GM19467 (cell line): ENCODE results near the gene TMOD3.

Experiments
- ATAC-seq: cut with Tn5 transposase; IDR thresholded peaks from one replicate; pipeline ENCODE4 v1.9.1; 2021; ENCODE audit warnings: mild to moderate bottlenecking, moderate library complexity; ENCODE audit not compliant: unreplicated experiment

TMOD3 gene

DNA sequence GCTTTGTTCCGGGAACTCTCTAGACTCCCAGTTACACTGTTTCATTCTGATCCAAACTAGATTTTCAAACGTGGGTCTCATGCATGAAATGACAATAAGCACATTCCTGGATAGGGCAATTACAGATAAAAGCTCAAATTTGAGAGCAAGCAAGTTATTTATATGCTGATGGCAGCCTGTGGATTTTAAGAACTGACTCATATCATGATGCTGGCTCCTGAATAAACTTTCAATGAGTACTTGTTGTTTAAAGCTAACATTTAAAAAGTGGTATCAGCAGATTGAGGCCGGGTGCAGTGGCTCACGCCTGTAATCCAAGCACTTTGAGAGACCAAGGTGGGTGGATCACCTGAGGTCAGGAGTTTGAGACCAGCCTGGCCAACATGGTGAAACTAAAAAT lies 75.5 kb downstream of the TMOD3 start:
- ATAC-seq: no peak

DNA sequence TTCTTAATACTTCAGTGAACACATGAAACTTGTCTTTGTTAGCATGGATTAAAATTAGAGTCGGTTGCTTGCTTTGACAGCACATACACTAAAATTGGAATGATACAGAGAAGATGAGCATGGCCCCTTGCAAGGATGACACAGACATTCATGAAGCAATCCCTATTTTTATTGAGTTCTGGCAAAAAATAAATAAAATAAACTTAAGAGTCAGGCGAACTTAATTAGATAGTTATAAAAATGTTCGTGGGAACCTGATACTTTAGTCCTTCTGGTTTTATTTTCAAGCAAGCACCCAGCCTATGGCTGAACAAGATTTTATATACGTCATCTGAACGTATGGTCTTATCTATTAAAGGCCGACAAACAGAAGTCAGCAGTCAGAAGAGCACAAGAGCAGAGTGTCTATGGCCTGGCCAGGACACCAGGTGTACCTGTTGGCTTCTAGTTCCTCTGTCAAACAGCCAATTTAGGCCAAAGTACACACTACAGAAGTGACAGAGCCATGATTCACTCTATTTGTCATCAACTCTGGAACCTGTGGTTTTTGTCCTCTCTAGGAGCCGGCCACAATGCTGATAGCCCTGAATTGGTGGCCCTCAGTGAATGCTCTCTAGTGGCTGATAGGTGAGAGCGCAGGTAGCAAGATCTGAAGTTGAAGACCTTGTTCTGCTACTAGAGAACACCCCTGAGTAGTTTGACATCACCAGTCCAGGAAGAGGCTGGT lies 77.8 kb downstream of the TMOD3 start:
- ATAC-seq: no peak

DNA sequence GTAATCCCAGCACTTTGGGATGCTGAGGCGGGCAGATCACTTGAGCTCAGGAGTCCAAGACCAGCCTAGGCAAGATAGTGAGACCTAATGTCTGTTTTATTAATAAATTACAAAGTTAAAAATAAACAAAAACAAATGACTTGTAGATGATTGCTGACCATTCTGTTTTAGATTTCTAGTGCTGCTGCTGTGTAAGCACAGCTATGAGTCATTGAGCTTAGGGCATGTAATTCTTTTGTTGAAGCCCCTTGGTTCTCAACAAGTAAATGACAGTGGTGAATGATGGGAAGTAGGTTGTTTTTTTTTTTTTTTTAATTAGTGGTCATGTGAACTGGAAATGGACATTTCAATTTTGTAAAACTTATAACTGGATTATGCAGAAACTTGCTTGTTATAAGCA lies 78.9 kb downstream of the TMOD3 start:
- ATAC-seq: no peak

DNA sequence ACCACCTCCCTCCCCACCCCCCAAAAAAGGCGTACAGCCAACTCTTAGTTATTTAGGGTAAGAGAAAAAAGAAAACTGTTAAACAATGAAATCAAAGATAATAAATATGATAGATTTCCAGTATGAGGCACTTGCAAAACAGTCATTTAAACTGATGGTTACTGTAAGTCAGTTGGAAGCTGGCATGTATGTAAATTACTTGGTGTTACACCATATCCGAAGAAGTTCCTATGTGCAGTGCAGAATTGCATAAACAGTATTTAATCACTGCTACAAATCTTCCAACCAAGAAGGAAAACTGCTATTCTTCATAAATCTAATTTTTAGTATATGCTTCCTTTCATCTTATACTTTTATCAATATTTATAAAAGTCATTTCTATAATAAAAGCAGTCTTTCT lies 80.1 kb downstream of the TMOD3 start:
- no peak for ATAC-seq

DNA sequence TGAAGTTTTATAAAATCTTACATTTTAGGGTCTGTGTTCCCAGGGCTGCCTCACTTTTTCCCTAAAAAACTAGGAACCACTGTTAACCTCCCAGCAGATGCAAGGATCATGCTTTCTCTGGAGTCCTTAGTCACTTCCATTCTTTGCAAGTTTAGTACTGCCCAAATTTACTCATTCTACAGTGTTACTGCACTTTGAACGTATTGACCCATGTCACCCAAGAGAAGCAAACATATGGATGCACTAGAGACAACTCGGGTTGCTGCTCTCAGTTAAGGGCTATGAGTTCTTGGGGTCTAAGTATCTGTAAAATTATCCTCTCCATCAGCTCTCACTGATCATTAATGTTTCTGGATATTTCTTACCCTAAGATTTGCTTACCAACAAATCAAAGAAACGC lies 83.1 kb downstream of the TMOD3 start:
- ATAC-seq: no peak

DNA sequence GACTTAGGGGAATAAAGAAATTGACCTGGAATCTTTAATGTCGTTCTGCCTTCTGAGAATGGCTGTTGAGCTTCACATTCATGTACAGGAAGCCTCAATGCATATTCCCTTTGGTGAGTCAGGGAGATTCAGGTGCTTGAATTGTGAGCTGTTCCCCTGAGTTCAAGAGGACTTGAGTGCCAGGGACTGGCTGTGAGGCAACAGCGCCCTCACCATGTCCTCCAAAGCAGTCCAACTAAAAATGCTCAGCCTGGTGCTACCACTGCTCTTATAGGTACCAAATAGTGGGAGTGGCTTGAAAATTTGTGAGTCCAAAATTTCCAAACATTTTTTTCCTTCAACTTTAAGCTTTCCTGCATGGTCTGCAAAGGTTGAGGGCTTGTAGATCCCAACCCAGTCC lies 88.0 kb downstream of the TMOD3 start:
- ATAC-seq: no peak

DNA sequence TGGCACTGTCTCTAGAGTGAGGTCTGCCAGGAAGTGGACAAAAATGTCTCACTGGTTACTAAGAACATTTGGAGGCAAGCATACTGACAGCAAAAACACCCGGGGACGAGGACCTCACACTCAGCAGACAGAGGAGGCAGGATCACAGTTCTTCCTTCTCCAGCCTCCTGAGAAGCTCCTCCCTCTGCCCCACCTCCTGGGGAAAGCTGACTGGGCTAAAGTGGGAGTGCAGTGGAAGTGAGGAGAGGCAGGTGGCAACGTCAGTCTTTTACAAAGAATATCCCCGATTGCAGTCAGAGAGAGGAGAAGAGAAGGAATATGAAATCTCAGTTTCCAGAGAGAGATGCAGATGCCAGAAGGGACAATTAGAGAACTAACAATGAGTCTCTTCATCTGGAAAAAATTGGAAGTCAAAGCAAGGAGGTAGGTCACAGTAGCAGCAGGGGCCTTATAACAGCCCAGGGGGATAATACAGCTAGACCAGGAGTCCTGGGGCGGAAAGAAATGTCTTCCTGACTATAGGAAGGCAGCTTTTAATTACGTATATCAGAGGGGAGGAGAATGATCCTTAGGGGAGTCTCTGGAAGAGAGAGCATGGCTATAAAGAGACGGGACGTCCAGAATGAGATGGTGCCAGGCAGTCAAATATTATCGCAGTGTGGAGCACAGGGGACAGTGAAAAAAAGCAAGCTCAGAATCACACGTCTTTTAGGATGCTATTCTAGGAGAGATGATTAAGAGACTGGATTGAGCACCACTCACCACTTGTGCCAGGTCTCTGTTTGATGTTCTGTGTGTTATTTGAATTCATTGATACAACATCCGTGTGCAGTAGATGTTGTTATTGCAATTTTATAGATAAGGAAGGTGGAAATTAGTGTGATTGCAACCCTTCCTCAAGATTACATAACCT lies 95.0 kb downstream of the TMOD3 start:
- no peak for ATAC-seq

DNA sequence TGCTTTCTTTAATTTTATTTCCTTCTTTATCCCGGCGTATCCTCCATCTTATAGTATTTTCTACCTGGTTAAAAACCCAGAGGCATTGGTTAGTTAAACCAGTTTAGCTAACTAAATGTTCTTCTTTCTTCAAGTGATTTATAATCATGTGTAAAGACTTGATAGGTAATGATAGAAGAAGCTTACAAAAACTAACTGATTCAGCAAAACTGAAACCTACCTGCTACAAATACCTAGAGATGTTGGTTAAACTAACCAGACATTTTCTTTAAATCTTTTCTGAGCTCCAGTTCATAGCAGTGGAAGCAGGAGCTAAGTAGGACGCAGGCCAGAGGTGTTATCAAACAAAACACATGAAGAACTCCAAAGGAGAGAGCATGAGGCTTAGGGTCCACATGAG lies 97.4 kb downstream of the TMOD3 start:
- no peak for ATAC-seq

DNA sequence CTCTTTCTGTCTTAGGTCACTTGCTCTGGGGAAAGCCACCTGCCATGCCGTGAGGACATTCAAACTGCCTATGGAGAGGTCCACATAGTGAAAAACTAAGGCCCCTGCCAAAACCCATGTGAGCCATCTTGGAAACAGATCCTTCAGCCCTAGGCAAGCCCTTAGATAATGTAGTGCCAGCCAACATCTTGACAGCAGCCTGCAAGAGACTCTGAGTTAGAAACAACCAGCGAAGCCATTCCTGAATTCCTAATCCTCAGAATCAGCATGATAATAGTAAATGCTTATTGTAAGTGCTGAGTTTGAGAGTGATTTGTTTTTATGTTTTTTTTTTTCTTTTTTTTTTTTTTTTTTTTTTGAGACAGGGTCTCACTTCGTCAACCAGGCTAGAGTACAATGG lies 101.6 kb downstream of the TMOD3 start:
- ATAC-seq: no peak

DNA sequence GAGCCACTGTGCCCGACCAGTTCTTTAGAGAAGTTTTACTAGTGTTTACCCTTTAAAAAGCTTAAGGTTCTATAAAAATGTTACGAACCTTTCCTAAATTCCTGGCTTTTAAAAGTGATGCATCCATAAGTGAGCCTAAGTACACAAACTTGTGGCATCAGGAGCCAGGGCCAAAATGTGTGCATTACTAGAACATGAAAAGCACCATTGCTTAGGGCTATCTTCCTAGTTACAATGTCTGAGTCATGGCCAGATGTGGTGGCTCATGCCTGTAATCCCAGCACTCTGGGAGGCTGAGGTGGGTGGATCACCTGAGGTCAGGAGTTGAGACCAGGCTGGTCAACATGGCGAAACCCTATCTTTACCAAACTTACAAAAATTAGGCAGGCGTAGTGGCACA lies 102.2 kb downstream of the TMOD3 start:
- no peak for ATAC-seq

DNA sequence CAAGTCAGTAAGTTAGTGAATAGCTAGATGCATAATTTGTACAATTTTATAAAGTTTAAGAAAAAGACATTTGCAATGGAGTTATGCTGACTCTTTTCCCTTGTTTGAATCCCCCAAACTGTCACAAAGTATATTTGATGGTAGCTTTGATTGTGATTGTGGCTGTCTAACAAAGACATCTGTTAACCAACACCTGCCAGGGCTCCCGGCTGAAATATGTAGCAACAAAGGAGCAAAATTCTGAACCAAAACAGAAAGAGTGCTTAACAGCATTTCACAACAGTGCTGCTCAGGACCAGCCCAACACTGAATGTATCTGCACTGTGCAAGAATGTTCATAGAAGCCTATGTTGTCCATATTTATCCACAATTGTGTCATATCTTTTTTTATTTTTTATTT lies 102.7 kb downstream of the TMOD3 start:
- no peak for ATAC-seq

DNA sequence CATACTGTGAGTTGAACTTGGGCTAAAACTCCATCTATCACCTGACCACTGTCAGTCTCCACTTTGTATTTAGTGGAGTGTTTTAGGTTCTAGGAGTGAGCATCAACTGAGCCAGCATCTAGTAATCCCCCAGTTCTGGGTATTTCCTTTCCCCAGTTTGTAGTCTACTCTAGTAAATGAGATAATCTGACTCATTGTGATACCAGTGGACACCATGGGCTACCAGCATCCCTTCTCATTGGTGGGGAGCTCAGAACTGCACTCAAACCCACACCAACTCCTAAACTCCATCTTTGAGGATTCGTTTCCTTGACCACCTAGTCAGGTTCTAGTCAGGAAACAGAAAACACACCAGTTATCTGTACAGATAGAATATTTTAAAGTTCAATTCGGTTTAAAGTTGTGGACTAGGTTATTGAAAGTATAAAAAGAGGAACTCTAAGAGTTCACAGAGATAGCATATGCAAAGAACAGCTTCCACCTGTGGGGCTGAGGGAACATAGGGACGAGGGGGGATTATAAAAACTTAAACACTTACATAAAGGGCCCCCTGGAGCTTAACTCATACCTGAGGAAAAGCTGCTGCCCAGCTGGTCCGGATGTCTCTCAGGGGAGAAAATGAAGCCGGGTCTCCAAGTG lies 106.1 kb downstream of the TMOD3 start:
- ATAC-seq: peak; percentile 76

DNA sequence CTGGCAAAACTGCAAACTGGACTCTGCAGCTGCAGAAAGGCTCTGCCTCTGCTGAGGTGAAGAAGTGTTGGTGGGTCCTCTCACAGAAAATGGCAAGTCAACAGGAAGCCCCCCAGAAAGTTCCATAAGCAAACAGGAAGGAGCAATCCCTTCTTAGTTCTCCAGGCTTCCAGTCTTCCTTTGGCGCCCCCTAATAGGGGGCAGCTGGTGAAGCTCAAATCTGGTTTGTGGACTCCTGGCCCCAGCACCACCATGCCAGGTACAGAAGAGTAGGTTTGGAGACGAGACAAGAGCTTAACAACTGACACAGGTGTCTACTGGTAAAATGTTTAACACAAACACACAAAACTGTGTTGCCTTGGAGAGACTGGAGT lies 106.6 kb downstream of the TMOD3 start:
- ATAC-seq: no peak

DNA sequence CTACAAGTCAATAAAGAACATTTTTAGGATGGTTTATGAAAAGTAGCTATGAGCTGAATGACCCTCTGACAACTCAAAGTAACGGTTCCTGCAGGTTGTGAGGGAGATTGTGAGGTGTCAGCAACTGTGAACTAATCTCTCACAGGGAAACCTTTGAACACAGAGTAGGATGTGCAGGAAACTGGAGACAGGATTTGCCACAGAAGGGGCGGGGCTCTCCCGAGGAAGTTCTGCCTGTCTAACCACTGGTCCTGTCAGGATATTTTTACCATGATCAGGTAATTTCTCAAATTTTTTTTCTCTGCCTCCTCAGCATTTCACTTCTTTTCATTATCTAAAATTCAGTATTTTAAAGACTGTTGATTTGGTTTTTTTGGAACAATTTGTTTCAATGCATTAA lies 108.8 kb downstream of the TMOD3 start:
- ATAC-seq: no peak

DNA sequence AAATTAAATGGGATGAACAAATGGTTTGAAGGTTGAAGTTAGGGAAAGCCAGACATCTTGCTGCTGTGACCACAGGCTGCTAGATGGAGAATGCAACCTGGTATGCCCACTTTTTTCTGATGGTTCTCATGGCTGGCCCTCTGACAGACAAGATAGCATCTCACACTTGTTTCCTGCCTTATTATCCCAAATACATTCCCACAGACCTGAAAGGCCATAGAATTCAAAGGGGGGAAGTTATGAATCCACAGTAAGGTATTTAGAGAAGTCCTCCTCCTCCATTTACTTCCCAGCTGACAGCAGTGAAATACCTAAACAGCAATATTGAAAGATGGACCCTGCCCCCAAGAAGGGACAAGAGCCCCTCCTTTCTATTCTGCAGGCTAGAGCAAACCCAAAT lies 109.8 kb downstream of the TMOD3 start:
- ATAC-seq: no peak

DNA sequence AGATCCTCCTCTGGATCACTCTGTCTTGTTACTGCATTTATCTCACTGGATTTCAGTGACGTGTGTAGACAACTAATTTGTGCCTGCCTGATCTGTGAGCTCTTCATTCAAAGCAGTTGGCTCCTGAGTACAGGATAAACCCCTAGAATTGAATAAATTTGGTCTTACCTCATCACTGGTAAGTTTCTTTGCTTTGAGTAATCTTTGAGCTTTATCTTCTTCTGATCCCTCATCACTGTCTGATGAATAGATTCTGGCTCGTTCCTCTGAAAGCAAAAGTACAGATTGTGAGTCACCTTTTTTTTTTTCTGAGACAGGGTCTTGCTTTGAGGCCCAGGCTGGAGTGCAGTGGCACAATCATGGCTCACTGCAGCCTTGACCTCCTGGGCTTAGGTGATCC lies 117.7 kb downstream of the TMOD3 start:
- no peak for ATAC-seq

DNA sequence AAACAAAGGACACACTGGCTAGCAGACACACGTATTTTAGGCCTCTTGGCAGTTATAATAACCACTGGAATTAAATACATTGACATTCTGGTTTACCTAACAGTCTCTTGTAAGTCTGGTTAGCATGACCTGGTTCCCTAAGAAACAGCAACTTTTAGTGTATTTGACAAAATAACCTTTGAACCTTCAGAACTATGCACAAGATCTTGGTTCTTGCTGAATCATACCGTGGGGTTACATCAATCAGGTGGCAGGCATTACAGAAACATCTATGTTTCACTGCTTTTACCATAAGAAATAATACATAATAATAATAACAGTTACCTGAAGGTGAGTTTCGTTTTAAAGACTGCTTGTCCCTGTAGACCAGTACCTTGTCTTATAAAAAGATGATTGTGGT lies 123.4 kb downstream of the TMOD3 start:
- no peak for ATAC-seq

DNA sequence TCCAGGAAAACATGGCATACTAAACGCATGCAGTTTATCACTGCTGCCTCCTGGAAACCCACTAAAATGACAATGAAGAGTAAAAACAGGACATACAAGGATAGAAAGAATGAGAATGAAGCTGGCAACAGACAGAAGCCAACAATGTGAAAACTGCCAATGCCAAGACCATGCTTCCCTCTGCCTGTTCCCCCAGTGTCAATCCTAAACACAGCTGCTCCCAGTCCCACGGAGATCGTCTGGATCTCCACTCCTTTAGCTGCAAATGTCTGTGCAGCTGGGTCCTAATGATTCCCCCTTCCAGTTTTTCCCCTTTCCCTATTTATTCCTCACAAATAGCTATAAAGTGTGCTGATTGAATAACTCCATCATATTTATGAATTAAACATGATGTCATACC lies 126.1 kb downstream of the TMOD3 start:
- no peak for ATAC-seq
